ENCODE results near the gene SDF2L1.

GRCh38 chr22:21631025-21631424 is 11.1 kb upstream of the SDF2L1 start:
- no peak for TF ChIP-seq ZFX (IDR thresholded peaks at IDR 0.05)
- no peak for TF ChIP-seq CTCF (conservative IDR thresholded peaks at IDR 0.05)
